B cell (primary cell): Measurements from ENCODE around the gene FAXC. TPM values are rescaled to one million over a fixed set of nuclear protein-coding genes. Genes with fewer than 3 reads are reported as not detected.

Experiments
- ATAC-seq: fragments of 200-7000 bp; cut with Tn5 transposase; one replicate; pipeline ENCODE4 v1.10.0; 2021; ENCODE audit warnings: low read depth, mild to moderate bottlenecking, moderate number of reproducible peaks, moderate library complexity
- CTCF ChIA-PET: fragments of 350-600 bp; sonication (Branson Sonifier 250); formaldehyde crosslinking; loops from one replicate; lab custom pipeline; 2021; ENCODE audit warnings: antibody characterized with exemption, inconsistent platforms; lab: Charles Lee
- POLR2A ChIA-PET: fragments of 350-600 bp; sonication (Branson Sonifier 250); formaldehyde crosslinking; loops from one replicate; lab custom pipeline; 2021; ENCODE audit warnings: antibody characterized with exemption; lab: Charles Lee
- DNase-seq: peaks from one replicate; pipeline ENCODE4 v3.0.0; 2013
- H2AFZ ChIP-seq: 2 replicates; pipeline ENCODE4 v1.6.1; 2012; ENCODE audit warnings: mild to moderate bottlenecking, low read depth, low read length; ENCODE audit not compliant: insufficient read depth, poor library complexity, severe bottlenecking
- H3K27ac ChIP-seq, 2 donors: 1 replicate in 1 of 2; 2 replicates in 1 of 2; pipeline ENCODE4 v1.5.1; 2012 to 2013; ENCODE audit warnings: low read length in 2 of 2, mild to moderate bottlenecking in 2 of 2, moderate library complexity in 1 of 2
- H3K27me3 ChIP-seq, 4 experiments: fragments of 200-600 bp in 1 of 4; sonication (generic) in 1 of 4; replicated peaks in 1 of 4; 1 replicate in 2 of 4; 2 replicates in 2 of 4; pipeline versions ENCODE4 v1.6.1 to v1.7.0; 2013 to 2016; ENCODE audit warnings: low read length in 3 of 4, mild to moderate bottlenecking in 2 of 4, mixed read lengths in 1 of 4, moderate library complexity in 1 of 4; ENCODE audit not compliant: insufficient read depth in 4 of 4, control insufficient read depth in 3 of 4; ENCODE audit errors: control extremely low read depth in 1 of 4
- H3K36me3 ChIP-seq, 2 experiments: replicated peaks in 1 of 2; 1 replicate in 1 of 2; 2 replicates in 1 of 2; pipeline versions ENCODE4 v1.6.1 to v1.7.1; 2013; ENCODE audit warnings: low read length in 1 of 2; ENCODE audit not compliant: insufficient read depth in 2 of 2, control insufficient read depth in 1 of 2; ENCODE audit errors: control extremely low read depth in 1 of 2, extremely low read depth in 1 of 2
- H3K4me1 ChIP-seq, 2 donors: fragments of 200-600 bp in 1 of 2; sonication (generic) in 1 of 2; 1 replicate in 1 of 2; 2 replicates in 1 of 2; pipeline versions ENCODE4 v1.5.1 to v1.6.1; 2013 to 2017; ENCODE audit warnings: low read length in 2 of 2; ENCODE audit not compliant: control insufficient read depth in 2 of 2, insufficient read depth in 2 of 2
- H3K4me2 ChIP-seq: replicated peaks from 2 replicates; pipeline ENCODE3; 2012; ENCODE audit warnings: mild to moderate bottlenecking, low read depth, low read length; ENCODE audit not compliant: poor library complexity, severe bottlenecking
- H3K4me3 ChIP-seq, 5 experiments: fragments of 200-600 bp in 1 of 5; sonication (generic) in 1 of 5; 1 replicate in 3 of 5; 2 replicates in 2 of 5; pipeline versions ENCODE4 v1.5.1 to v1.7.0; 2011 to 2016; ENCODE audit warnings: low read length in 4 of 5, mild to moderate bottlenecking in 4 of 5, low read depth in 2 of 5, control low read depth in 1 of 5, moderate library complexity in 1 of 5; ENCODE audit not compliant: insufficient read depth in 1 of 5; ENCODE audit errors: control extremely low read depth in 1 of 5, extremely low read depth in 1 of 5
- H3K79me2 ChIP-seq: fragments of 200-600 bp; sonication (generic); one replicate; pipeline ENCODE4 v1.6.0; 2016; ENCODE audit warnings: low read length; ENCODE audit not compliant: control insufficient read depth, insufficient read depth
- H3K9ac ChIP-seq: fragments of 200-600 bp; sonication (generic); 2 replicates; pipeline ENCODE4 v1.6.1; 2017; ENCODE audit warnings: mild to moderate bottlenecking, low read length, moderate library complexity
- H3K9me3 ChIP-seq, 3 donors: one replicate each; pipeline versions ENCODE4 v1.6.1 to v1.7.1; 2013; ENCODE audit warnings: low read length in 2 of 3; ENCODE audit not compliant: control insufficient read depth in 2 of 3, insufficient read depth in 1 of 3; ENCODE audit errors: control extremely low read depth in 1 of 3
- H4K20me1 ChIP-seq: 2 replicates; pipeline ENCODE4 v1.6.0; 2012; ENCODE audit warnings: mild to moderate bottlenecking, low read length; ENCODE audit not compliant: insufficient read depth, control insufficient read depth, poor library complexity, severe bottlenecking
- H3K27ac Mint-ChIP-seq: one replicate; pipeline ENCODE4 v1.8.0; 2021; ENCODE audit warnings: mixed read lengths
- H3K27me3 Mint-ChIP-seq: one replicate; pipeline ENCODE4 v1.8.0; 2021; ENCODE audit warnings: mixed read lengths
- H3K4me1 Mint-ChIP-seq: one replicate; pipeline ENCODE4 v1.8.0; 2021; ENCODE audit warnings: mixed read lengths
- H3K4me3 Mint-ChIP-seq: one replicate; pipeline ENCODE4 v1.8.0; 2021; ENCODE audit warnings: mixed read lengths
- H3K9me3 Mint-ChIP-seq: one replicate; pipeline ENCODE4 v1.8.0; 2022; ENCODE audit warnings: mixed read lengths; ENCODE audit not compliant: insufficient read depth
- CTCF ChIP-seq: fragments of 200-600 bp; IDR thresholded peaks from one replicate; pipeline ENCODE4 v1.8.0; 2022; ENCODE audit warnings: antibody characterized with exemption, mild to moderate bottlenecking
- EZH2 ChIP-seq: IDR thresholded peaks from 2 replicates; pipeline ENCODE4 v1.6.1; 2012; ENCODE audit warnings: borderline replicate concordance, low read depth, mild to moderate bottlenecking, moderate library complexity, low read length; ENCODE audit not compliant: insufficient read depth, poor library complexity, severe bottlenecking
- WGBS: methylation state at CpG from one replicate; pipeline ENCODE4 v1.1.5; 2013; ENCODE audit warnings: missing lambda C conversion rate; ENCODE audit not compliant: insufficient coverage; 5-methylcytosine and 5-hydroxymethylcytosine counted together
- intact Hi-C: fragments of 100-400 bp; cut with micrococcal nuclease; formaldehyde crosslinking; loops from one replicate; pipeline ENCODE4 v1.10.0; 2022
- polyA plus RNA-seq: library from polyadenylated mRNA; depleted of rRNA; stranded (reverse); fragments of >200 nt; gene quantifications from 2 replicates; pipeline ENCODE4 v1.2.3, GENCODE V29; 2012
- total RNA-seq, 2 donors: library from RNA; stranded (reverse); fragments of 120-200 nt in 1 of 2; gene quantifications; 1 replicate in 1 of 2; 2 replicates in 1 of 2; pipeline versions ENCODE4 v1.2.3 to v1.2.4, GENCODE V29; 2013 to 2022

The FAXC gene
- total and polyA plus RNA-seq, 2 donors (not counting 1 experiment from before 2014, with no cell fraction given): not detected

GRCh38 chr6:99310553-99310952 is 38.9 kb downstream of the FAXC start:
- no peaks in the 10 kb centered on the region for H3K79me2 ChIP-seq
- H3K4me3 ChIP-seq: no peak overlapping the region
- H3K4me3 Mint-ChIP-seq: no peak overlapping the region
- no CpG with 5 or more reads among the region's 1 CpG for WGBS
- H3K27ac ChIP-seq: no peak overlapping the region
- TF ChIP-seq EZH2: no peak
- no peak for TF ChIP-seq CTCF
- no peaks in the 10 kb centered on the region for H3K4me1 Mint-ChIP-seq
- no peak overlapping the region for H3K9ac ChIP-seq
- H2AFZ ChIP-seq: no peak overlapping the region
- H3K9me3 Mint-ChIP-seq: no peaks in the 10 kb centered on the region
- ChIA-PET CTCF (no interaction called here), POLR2A (no interaction called here)
- H3K27me3 ChIP-seq: no peaks in the 10 kb centered on the region
- H3K27ac Mint-ChIP-seq: no peak overlapping the region
- H3K27me3 Mint-ChIP-seq: peaks cover 31% of the 10 kb centered on the region
- no peaks in the 10 kb centered on the region for H3K36me3 ChIP-seq
- DNase-seq (no peak), ATAC-seq (no peak)
- H3K9me3 ChIP-seq: no peaks in the 10 kb centered on the region
- H3K4me1 ChIP-seq: no peaks in the 10 kb centered on the region
- intact Hi-C loops: no loop called here
- H3K4me2 ChIP-seq: no peak overlapping the region
- no peaks in the 10 kb centered on the region for H4K20me1 ChIP-seq

GRCh38 chr6:99309557-99309956 is 39.9 kb downstream of the FAXC start:
- Histone ChIP-seq H3K4me1 (no peaks in the 10 kb centered on the region), H3K36me3 (no peaks in the 10 kb centered on the region), H3K4me3 (no peak overlapping the region), H3K27me3 (no peaks in the 10 kb centered on the region), H3K9me3 (no peaks in the 10 kb centered on the region), H4K20me1 (no peaks in the 10 kb centered on the region), H3K79me2 (no peaks in the 10 kb centered on the region), H3K4me2 (no peak overlapping the region), H3K9ac (no peak overlapping the region), H3K27ac (no peak overlapping the region), H2AFZ (no peak overlapping the region)
- POLR2A ChIA-PET: no interaction called here
- no peak overlapping the region for H3K4me3 Mint-ChIP-seq
- H3K9me3 Mint-ChIP-seq: no peaks in the 10 kb centered on the region
- CTCF ChIA-PET: no interaction called here
- 91% methylated on average over 1 of the region's 4 CpGs for WGBS
- ATAC-seq (no peak), DNase-seq (no peak)
- no peaks in the 10 kb centered on the region for H3K4me1 Mint-ChIP-seq
- H3K27ac Mint-ChIP-seq: no peak overlapping the region
- intact Hi-C loops: no loop called here
- TF ChIP-seq CTCF (no peak), EZH2 (no peak)
- peaks cover 24% of the 10 kb centered on the region for H3K27me3 Mint-ChIP-seq
